SKM-1 treated with dmso at 0.1 percent for 144 hours (cell line): Measurements from ENCODE around the gene SEMA5A.

Experiments used
- DNase-seq: peaks from one replicate; lab custom pipeline; 2025; ENCODE audit not compliant: unreplicated experiment; lab: John Stamatoyannopoulos, UW

Gene SEMA5A

DNA sequence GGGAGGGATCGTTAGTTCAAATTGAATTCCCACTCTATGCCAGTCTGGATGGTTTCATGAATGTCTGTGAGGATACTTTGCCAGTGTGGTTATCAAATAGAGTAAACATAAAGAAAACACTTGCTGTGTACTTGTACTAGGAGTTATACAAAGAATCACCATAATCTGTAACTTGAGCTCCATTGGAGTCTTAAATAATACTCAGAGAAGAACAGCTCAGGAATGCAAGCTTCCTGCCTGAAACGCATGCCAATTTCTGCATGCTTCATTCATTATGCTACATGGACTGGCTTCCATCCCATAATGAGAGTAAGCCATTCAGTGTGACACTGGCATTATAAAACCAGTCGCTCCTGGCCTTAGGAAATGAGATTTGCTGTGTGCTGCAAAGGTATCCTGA is 351.4 kb downstream of the SEMA5A start:
- no peak for DNase-seq

DNA sequence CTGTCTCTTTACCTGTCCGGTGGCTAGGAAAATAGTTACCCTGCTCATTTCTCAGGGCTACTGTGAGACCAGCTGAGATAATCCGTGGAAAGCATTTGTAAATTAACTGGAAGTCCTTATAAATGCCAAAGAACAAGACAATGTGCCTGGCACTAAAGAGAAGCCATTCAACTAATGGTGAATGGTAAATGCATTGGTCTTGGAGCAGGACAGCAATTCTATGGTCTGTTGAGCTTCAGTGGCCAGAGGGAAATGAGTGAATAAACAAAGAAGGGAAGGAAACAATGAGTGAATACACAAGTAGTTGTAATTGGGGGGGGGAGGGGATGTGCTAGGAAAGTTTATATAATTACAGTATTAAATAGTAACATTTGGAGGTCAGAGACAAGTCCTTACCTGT is 353.6 kb downstream of the SEMA5A start:
- no peak for DNase-seq

DNA sequence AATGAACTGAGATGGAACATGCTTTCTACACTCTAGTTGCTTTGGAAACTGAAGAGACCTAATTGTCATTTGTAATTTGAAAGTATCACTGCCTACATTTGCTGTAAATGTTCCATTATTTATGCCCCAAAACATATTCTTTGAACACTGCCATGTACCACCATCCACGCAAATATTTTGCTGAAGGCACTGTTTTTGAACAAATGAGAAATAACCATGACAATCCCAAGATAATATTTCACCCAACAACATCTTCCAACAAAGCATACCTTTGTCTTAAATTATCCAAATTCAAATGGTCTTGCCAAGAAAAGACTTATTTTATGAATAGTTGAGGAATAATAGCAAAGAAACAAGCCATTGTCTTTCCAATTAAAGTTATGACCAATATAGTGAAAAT is 356.2 kb downstream of the SEMA5A start:
- DNase-seq = no peak

DNA sequence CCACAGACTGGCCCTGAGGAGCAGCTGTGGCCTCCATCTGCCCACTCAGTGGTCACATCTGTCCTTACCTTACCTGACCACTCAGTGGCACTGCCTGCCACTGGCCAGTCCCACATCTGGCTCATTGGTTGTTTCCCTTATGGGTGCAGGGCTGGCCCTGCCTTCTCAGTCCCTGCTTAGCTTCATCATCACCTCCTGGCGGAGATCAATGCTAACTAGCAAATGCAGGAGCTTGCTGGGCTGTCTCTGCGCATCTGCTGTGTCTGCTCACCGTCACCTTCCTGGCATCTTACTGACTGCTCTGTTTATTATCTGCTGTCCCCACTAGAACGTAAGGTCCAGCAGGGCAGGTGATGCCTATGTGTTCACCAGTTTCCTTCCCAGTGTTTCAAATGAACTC is 356.9 kb downstream of the SEMA5A start:
- no peak for DNase-seq

DNA sequence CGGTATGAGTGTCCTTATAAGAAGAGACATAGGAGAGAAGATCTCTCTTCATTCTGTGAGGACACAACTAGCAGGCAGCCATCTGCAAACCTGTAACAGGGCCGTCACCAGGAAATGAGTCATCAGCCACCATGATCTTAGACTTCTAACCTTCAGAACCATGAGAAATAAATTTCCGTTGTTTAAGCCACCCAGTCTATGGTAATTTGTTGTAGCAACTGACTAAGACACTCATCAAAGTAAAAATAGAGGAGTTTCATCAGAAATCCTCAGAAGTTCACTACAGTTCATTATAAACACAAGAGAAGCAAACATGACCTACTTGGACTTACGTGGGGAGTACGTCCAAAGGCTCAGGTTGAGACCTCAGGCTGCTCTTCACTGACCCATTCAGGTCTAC is 357.7 kb downstream of the SEMA5A start:
- DNase-seq = no peak

DNA sequence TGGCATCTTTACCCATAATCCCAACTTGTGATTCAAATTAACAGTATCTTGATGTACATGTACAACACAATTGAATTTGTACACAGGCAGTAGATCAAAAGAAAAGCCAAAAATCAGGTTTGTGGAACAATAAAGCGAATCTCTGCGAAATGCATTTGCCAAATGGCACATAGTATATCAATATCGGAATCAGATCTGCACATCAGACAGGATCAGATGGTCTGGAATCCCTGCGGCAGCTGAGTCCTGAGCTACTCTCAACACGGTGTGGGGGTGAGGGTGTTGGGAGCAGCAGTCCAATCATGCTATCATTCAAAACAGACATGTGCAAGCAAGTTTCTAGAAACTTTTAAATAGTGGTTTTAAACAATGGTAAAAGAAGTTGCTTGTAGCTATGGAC is 358.3 kb downstream of the SEMA5A start:
- no peak for DNase-seq

DNA sequence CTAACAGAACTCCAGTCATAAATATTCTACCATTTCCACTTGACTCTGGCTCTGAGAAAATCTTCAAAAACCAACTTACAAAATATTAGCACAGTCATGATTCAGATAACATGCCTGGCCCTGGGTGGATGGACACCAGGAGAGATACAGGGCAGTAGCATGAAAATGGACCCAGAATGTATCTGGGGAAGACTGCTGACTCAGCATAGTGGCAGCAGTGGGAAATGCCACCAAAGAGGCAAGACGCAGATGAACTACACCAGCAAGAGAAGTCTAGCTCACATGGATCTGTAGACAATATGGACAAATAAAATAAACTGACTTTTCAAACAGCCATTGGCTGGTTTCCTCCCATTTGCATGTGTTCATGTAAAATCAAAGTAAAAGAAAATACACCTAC is 359.8 kb downstream of the SEMA5A start:
- DNase-seq = no peak

DNA sequence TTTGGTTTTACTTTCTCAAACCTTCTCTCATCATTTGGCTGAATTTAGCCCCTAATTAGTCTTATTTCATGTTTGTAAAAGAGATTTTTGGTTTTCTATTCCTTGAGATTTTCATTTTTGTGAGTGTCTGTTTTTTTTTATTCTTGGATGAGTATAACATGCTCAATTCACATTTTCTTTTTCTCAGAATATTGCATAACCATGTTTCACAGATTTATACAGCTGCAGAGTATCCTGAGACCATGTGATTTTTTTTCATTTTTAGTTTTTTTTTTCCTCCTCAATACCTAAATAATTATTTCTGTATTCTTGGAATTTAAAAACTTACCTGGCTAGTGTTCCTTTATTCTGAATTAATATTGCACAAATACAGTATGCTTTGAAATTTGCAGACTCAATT is 361.9 kb downstream of the SEMA5A start:
- DNase-seq = no peak

DNA sequence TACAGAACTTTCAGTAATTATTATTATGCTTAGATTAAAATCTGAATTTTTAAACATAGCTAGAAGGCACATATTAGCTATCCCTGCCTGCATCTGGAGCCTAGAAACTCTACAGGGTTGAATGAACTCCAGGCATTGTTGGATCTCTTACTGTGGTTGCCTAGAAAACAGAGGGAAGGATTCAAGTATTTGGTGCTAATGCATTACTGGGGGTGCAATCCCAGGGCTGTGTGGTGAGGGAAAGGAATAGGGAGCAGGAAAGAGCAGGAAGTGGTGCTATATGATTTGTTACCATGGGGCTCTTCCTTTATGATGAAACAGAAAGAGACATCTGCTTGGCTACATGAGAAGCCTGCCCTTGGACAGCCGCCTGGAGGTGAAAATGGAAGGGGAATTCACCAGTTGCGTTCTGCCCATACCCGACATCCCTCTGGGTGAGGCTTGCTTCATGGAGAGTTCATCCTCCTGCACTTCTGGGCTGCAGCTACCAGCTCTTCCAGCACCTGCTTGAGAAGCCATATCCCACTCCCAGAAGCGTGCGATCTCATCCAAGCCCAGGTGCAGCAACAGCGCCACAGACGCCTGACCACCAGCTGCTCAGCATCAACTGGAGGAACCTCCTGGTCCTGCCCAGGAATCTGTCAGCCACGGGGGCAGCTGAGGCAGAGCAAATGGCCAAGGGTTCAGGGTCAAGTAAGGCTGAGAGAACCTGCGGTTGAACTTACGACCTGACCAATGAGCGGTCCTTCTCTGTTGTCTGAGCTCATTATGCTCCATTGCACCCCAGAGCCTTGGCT is 362.8 kb downstream of the SEMA5A start:
- DNase-seq = no peak

DNA sequence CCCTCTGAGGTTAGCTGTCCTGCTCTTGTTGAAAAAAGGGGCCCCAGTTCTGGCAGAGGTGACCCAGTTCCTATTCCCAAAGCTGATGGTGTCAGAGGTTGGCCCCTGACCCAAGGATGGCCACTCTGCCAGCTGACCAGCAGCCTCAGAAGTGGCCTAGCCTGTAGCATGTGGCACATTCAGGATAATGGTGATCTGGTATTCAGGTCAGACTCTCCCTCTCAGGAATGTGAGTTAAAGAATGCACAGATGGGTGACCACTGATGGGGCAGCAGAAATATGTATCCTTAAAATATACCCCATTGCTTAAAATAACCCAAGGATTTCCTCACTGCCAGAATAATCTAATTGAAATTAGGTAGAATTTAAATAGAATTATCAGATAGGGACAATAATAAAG is 369.2 kb downstream of the SEMA5A start:
- no peak for DNase-seq

DNA sequence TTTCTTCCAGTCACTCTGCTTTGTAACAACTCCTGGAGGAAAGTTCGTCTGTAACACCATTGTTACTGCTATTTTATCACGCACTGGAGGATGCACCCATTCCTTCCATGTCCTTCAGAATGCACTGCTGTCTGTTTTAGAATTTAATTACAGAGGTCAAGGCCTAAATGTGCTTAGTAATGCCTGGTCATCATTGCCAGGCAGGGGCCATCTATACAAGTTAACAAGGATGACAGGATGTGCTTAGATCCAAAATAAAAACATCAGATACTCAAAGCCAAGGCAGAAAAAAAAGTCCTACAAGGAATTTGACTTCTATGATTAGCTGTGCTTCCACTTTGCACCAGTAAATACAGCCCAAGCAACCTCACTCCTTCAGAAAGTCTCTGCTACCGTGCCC is 371.4 kb downstream of the SEMA5A start:
- no peak for DNase-seq

DNA sequence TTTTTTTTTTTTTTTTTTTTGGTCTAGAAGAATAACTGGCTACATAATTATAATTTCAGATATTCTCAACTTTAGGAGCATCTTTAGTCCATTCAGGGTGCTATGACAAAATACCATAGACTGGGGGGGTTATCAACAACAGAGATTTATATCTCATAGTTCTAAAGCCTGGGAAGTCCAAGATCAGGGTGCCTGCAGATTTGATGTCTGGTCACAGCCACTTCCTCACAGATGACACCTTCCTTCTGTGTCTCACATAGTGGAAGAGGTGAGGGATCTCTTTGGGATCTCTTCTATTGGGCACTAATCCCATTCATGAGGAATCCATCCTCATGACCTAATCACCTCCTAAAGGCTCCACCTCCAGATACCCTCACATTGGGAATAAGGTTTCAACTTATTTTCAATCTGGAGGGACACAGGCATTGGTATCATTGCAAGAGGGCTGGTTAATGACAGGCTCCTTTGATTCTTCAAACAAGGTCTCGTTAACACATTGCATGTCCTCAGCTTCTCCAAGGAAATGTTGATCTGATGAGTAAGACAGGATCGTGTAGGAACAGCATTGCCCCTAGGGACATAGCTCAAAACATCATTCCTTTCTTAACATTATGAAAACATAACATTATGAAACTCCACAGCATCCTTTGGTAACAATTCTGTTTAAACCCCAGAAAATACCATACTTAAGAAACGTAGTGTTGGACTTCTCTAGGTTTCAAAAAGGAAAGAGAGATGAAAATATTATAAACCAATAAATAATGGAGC is 372.4 kb downstream of the SEMA5A start:
- no peak for DNase-seq

DNA sequence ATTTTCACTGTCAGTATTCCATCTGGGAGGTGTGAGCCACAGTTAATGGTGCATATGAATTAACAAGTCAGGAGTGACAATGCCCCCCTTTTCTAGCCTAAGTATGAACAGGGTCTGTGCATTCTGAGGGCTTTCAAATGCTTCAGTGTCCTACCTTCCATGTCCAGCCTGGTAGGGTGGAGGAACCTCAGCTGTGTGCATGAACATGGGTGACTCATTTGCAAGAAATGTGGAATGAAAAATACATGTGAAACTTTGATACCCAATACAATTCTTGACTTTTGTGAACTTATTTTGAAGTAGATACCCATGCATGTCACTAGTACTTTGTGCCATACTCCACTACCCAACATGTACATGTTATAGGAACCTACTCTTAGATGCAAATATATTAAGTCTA is 375.8 kb downstream of the SEMA5A start:
- DNase-seq = no peak

DNA sequence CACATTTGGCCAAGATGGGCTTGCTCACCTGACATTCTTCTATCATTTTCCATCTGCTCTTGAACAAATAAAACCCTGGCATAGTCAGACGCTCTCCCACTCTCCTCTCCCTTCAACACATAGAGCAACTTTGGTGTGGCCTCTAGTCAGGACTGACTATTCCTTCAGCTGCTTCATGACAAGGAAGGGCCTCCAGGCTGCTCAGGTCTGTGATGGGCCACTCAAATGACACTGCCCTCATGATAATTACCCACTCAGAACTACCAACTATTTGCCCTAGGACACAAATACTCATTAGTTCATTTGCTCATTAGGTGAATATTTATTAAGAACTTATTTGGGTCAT is 376.3 kb downstream of the SEMA5A start:
- DNase-seq = no peak

DNA sequence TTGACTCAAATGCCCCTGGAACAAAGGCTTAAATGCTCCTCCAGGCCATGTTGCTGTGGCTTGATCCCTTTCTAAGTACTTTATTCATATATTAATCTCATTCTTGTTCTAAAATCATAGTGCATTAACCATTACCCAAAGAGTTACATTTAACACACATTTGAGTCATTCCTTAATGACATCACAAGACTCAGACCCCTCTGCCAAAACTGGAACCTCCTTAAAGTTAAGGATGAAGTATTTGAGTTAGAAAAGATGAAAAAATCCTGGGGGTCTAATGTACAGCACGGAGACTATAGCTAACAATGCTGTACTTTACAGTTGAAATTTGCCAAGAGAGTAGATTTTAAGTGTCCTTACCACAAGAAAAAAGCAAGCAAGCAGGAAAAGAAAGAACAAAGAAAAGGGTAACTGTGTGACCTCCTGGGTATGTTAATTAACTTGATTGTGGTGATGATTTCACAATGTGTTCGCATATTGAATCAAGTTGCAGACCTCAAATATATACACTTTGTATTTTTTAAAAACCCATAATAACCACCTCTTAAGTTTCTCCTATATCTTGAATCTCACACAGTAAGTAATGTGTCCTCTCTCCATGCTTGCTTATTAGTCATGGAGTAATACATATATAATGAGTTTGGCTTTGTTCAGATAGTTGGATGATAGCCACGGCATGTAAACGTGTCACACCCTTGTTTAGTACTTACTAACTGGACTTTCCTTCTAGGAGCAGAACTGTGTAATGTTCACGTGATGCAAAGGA is 376.9 kb downstream of the SEMA5A start:
- DNase-seq = no peak

DNA sequence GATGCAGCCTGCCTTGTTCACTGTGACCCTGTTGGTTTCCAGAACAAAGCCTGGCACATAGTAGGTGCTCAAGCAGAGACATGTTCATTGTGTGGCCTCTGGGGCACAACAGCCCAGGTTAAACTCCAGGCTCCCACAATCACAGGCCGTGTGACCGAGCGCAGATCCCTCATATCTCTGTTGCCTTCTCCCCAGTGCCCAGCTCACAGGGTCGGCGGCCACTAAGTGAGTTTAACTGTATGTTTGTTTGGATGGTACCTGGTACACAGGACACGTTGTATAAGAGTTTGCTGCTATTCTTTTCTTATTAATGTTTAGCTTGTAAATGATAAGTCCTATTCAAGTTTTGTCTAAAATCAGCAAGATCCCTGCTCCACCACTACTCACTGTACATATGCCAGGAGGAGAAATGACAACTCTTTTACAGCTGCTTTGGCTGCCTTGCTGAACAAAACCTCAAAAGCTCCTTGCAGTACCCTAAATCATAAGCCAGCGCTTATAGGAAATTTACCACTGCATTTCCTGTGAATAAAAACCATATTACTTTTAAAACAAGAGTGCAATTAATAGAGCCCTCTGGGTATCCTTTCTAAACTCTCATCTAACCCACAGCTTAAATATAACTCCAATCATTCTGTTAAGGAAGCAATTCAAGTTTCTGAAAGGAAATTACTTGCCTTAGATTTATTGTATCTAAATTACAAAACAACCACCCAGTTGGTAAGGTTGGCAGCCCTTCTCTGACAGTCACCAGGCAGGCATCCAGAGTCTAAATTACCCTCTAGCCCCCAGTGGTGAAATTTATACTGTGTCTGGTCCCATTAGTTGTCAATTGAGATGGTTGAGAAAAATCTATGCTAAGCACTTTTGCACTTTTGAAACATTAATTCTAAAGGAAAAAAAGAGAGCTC is 379.4 kb downstream of the SEMA5A start:
- DNase-seq = no peak

DNA sequence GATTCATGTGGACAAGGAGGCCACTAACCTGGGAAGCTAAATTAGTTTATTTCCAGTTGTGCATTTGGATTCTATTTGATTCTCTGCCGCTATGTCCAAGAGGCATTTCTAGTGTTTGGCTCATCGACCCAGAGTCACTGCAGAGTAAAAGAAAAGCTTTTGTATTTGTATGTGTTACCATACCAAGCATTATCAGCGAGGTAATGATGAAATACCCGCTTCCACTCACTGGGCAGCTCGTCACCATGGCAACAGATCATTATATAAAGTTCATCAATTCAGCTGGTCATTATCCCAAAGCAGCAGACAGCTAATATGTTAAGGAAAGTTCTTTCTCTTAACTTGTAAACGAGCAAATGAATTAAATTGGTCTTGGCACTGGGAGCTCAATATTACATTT is 380.3 kb downstream of the SEMA5A start:
- DNase-seq = no peak

DNA sequence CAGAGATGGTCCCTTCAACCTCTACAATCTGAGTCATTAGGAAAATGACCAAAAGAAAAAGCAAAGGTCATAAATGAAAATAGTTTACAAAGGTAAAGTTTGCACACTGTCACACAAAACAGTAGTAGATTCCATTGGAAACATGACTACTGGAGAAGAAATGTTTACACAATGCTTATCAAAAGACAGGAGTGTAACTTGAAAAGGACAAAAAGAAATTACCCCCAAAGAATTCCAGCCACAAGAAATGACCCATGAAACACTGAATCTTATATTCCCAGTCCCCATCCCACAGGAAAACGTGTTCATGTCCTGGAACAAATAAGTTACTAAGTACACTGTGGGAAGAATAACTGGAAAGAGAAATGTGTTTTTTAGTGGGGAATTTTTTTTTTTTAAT is 385.1 kb downstream of the SEMA5A start:
- no peak for DNase-seq

DNA sequence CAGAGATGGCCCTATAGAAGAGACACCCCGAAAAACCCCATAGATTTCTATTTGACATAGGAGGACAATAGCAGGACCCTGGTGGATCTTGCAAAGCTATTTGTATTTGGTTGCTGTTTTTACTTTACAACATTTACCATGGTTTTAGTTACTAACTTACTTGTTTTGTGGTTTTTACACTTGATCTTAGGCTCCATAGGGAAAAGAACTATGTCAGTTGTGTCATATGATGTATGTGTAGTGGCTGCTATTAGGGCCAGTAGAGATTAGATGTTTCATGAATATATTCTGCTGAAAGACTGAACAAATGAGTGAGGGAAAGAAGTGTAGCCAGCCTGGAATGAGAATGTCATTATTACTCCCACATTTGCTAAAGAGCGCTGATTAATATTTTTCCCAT is 388.1 kb downstream of the SEMA5A start:
- DNase-seq = no peak

DNA sequence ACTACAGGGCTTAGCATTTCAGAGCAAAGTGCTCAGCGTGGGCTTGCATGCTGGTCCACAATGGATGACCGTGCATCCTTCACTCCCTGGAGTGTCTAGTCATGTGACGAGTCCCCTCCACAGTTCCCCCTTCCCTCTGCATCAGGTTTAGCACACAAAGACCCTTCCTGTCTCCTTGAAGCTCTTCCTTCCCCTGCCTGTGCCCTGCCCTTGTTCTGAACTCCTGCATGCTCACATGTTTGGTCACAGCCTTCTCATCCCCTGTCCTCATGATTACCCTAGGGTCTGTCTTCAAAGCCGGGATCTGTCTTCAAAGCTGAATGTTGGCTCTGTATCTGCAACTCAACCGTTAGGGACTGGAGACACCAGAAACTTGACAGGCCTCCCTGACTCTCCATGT is 388.9 kb downstream of the SEMA5A start:
- DNase-seq = no peak

DNA sequence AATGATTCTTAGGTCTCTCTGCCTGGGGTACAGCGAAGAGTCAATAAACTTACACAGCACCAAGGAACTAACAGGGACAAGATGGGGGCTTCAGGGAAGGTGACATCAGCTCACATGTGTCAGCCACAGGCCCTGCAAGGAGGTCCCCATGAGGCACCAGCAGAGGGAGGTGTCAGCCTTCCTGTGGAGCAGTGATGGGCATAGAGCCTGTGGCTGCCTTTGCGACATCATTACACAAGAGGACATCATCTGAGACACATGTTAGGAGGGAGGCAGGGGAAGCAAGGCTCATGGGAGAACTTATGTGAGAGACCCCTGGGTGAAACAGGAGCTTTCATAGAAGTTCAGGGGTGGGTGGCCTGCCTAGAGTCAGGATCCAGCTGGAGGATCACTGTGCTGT is 389.6 kb downstream of the SEMA5A start:
- peak; percentile 11 for DNase-seq
